Prostate gland (tissue), 2 donors: Measurements from ENCODE around the gene PRKAR1B.

Experiments
- CTCF ChIP-seq, 4 experiments: fragments of 200-600 bp in 2 of 4; fragments of 450-650 bp in 2 of 4; sonication (generic) in 2 of 4; IDR thresholded peaks; 1 replicate in 3 of 4; 2 replicates in 1 of 4; pipeline ENCODE4 v1.5.1; 2016 to 2019; ENCODE audit warnings: antibody characterized with exemption in 4 of 4, mild to moderate bottlenecking in 2 of 4, moderate library complexity in 2 of 4
- POLR2A ChIP-seq: fragments of 450-650 bp; IDR thresholded peaks from one replicate; pipeline ENCODE4 v1.6.1; 2016; ENCODE audit warnings: antibody characterized with exemption, mild to moderate bottlenecking

DNA sequence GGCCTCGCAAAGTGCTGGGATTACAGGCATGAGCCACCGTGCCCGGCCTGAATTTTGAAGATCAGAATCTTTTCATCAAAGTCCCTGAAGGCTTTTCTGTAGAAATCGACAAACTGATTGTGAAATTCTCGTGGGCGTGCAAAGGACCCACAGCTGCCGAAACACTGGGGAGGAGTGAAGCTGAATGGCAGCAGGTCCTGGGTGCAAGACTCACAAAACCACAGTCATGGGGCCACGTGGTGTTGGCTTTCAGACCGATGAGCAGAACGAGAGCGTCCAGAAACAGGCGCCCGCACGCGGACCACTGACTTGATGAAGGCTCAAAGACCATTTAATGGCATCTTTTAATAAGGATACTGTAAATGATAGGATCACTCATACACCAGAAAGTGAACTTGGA lies 24.7 kb upstream of the PRKAR1B start:
- TF ChIP-seq CTCF (IDR thresholded peaks at IDR 0.05) (no peak), POLR2A (no peak)
